Psoas muscle (tissue), 8 donors: ENCODE measurements around the gene IFITM2. TPM values are rescaled to one million over a fixed set of nuclear protein-coding genes. Genes with fewer than 3 reads are reported as not detected.
"Not testable (repeated sequence)": the region's sequence is repeated elsewhere in the genome, so short reads cannot be mapped to it uniquely, and the experiment has no call there.

ENCODE experiments used
- ATAC-seq, 4 donors: fragments of 200-7000 bp; cut with Tn5 transposase; one replicate each; pipeline ENCODE4 v1.9.1; 2020; ENCODE audit warnings: moderate library complexity in 3 of 4, mild to moderate bottlenecking in 2 of 4
- DNase-seq, 2 donors: peaks; one replicate each; pipeline ENCODE4 v3.0.0-alpha.2; 2020
- H3K27ac ChIP-seq: fragments of 200-600 bp; one replicate; pipeline ENCODE4 v1.8.0; 2022
- H3K27me3 ChIP-seq, 3 donors: fragments of 200-600 bp in 1 of 3; one replicate each; pipeline versions ENCODE4 v1.6.1 to v1.8.0; 2013 to 2022; ENCODE audit warnings: low read length in 2 of 3, mild to moderate bottlenecking in 2 of 3, moderate library complexity in 1 of 3; ENCODE audit not compliant: insufficient read depth in 3 of 3
- H3K36me3 ChIP-seq, 2 donors: fragments of 200-600 bp in 1 of 2; one replicate each; pipeline versions ENCODE4 v1.6.1 to v1.8.0; 2013 to 2022; ENCODE audit warnings: low read depth in 1 of 2, mild to moderate bottlenecking in 1 of 2, moderate library complexity in 1 of 2; ENCODE audit not compliant: insufficient read depth in 1 of 2
- H3K4me1 ChIP-seq: fragments of 200-600 bp; one replicate; pipeline ENCODE4 v1.8.0; 2022
- H3K4me3 ChIP-seq: fragments of 200-600 bp; one replicate; pipeline ENCODE4 v1.8.0; 2022; ENCODE audit warnings: mild to moderate bottlenecking
- H3K9me3 ChIP-seq: fragments of 200-600 bp; one replicate; pipeline ENCODE4 v1.8.0; 2022
- WGBS, 3 donors: extraction: QIAGEN DNeasy Blood & Tissue Kit; methylation state at CpG; one replicate each; pipeline versions ENCODE4 v1.1.6 to v1.1.7; 2013; 5-methylcytosine and 5-hydroxymethylcytosine counted together
- intact Hi-C, 2 donors: fragments of 100-400 bp; cut with DNase I; formaldehyde crosslinking; loops; one replicate each; pipeline versions ENCODE4 v1.11.0 to v1.14.2; 2022
- polyA plus RNA-seq, 3 donors: library from polyadenylated mRNA; stranded (reverse); fragments of 200-250 nt; gene quantifications; one replicate each; pipeline ENCODE4 v1.2.3, GENCODE V29; 2013
- total RNA-seq, 4 donors: library from RNA; stranded (reverse); fragmentation: NEBNext Ultra II Directional in 2 of 4; extraction: Animal tissue kit (Norgen Biotek cat#: 25700) in 2 of 4; gene quantifications; one replicate each; pipeline versions ENCODE4 v1.2.1 to v1.2.4, GENCODE V29; 2021 to 2023
- TF ChIP-seq, protein P1 (sequence below): fragments of 200-600 bp; IDR thresholded peaks from one replicate; pipeline ENCODE4 v1.8.0; 2022; ENCODE audit warnings: antibody characterized with exemption
- donor health status: healthy with polysubstance abuse.
- donor health status: DM: no; HTN: no; CAD: no; lungs with moderate emphysema.
- donor health status: Bipolar disorder and iron deficiency.
- donor health status: healthy.
- donor health status: DM: yes; HTN: yes; CAD: no.
- donor health status: DM: no; HTN: no; CAD: no.
- donor health status: DM: no; HTN: no; CAD: no.
- donor health status: DM: yes; HTN: yes; CAD: no.

The IFITM2 gene
- total and polyA plus RNA-seq, 7 donors: 109 to 371 (median 138) TPM

DNA sequence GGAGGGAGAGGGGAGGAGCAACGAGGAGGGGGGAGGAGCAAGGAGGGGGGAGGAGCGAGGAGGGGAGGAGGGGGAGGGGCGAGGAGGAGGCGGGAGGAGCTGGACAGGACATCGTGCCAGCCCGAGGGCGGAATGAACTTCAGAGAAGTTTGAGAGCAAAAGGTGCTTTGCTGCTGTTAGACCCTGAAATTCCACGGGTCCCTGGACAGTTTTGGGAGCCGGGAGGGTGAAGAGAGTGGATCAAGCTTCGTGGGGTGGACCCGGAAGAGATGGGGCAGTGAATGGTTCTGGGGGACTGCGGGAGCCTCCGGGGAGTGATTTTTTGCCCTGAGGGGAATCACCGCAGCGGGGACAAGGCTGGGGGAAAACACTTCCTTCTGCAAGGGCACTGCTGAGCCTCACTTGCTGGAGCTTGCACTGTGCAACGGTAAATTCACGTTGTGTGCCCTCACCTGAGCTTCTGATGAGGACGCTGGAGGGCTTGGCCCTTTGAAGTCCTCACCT lies 40.1 kb upstream of the IFITM2 start:
- H3K27me3 ChIP-seq: peaks cover 0 to 25% (median 0%) of the 10 kb centered on the region in 3 donors
- DNase-seq (peak in 1 of 2 donors; percentile 51), ATAC-seq (peak; percentile 11 to 42 (median 30))
- H3K4me1 ChIP-seq: no peaks in the 10 kb centered on the region
- TF ChIP-seq, protein P1, sequence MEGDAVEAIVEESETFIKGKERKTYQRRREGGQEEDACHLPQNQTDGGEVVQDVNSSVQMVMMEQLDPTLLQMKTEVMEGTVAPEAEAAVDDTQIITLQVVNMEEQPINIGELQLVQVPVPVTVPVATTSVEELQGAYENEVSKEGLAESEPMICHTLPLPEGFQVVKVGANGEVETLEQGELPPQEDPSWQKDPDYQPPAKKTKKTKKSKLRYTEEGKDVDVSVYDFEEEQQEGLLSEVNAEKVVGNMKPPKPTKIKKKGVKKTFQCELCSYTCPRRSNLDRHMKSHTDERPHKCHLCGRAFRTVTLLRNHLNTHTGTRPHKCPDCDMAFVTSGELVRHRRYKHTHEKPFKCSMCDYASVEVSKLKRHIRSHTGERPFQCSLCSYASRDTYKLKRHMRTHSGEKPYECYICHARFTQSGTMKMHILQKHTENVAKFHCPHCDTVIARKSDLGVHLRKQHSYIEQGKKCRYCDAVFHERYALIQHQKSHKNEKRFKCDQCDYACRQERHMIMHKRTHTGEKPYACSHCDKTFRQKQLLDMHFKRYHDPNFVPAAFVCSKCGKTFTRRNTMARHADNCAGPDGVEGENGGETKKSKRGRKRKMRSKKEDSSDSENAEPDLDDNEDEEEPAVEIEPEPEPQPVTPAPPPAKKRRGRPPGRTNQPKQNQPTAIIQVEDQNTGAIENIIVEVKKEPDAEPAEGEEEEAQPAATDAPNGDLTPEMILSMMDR: no peak
- H3K36me3 ChIP-seq: no peaks in the 10 kb centered on the region
- H3K27ac ChIP-seq: peak overlapping the region; percentile 23
- intact Hi-C loops: no loop called here
- WGBS, 3 donors: 42 to 64% (median 57%) methylated on average over 16 to 17 of the region's 18 CpGs
- peak overlapping the region; percentile 32 for H3K4me3 ChIP-seq
- H3K9me3 ChIP-seq: peaks cover 3% of the 10 kb centered on the region

- intact Hi-C loops, H3K9me3 ChIP-seq, H3K36me3 ChIP-seq, H3K4me1 ChIP-seq: not testable (repeated sequence)
- ATAC-seq (peak; percentile 49 to 79 (median 72)), DNase-seq (peak in 1 of 2 donors; percentile 78)
- peak overlapping the region; percentile 21 for H3K4me3 ChIP-seq
- WGBS, 3 donors: 39 to 42% (median 41%) methylated on average over 16 of the region's 16 CpGs
- peaks cover 0 to 25% (median 3%) of the 10 kb centered on the region in 3 donors for H3K27me3 ChIP-seq
- H3K27ac ChIP-seq: peak overlapping the region; percentile 50
Measured at GRCh38 chr11:268716-269145, 38.9 kb upstream of the IFITM2 start.

DNA sequence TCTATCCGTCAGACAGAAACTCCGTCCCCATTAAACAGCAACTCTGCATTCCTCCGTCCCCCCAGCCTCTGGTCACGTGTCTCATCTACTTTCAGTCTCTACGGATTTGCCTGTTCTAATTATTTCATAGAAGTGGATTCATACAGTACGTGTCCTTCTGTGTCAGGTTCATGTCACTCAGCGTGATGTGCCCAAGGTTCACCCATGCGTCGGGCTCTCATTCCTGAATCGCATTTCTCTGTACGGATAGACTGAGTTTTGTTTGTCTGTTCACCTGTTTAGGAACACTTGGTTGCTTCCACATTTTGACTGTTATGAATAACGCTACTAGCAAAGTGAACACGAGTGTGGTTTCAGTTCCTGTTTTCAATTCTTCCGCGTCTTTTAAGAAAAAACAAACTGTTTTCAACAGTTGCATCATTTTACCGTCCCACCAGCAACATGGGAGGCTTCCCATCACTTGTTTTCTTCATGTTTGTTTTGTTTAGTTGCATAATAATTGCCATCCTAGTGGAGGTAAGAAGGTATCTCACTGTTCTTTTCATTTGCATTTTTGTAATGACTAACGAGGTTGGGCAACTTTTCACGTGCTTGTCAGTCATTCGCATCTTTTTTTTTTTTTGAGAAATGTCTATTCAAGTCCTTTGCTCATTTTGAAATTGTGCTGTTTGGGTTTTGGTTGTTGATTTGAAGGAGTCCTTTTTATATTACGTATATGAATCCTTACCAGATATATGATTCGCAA lies 38.3 kb upstream of the IFITM2 start:
- no peaks in the 10 kb centered on the region for H3K36me3 ChIP-seq
- H3K4me3 ChIP-seq: peak overlapping the region; percentile 21
- intact Hi-C loops: no loop called here
- peaks cover 0 to 25% (median 3%) of the 10 kb centered on the region in 3 donors for H3K27me3 ChIP-seq
- peaks cover 3% of the 10 kb centered on the region for H3K9me3 ChIP-seq
- ATAC-seq (peak in 2 of 4 donors; percentile 36 to 58), DNase-seq (peak in 1 of 2 donors; percentile 51)
- 46 to 49% (median 49%) methylated on average over 21 of the region's 21 CpGs for WGBS, 3 donors
- TF ChIP-seq, protein P1: no peak
- H3K4me1 ChIP-seq: no peaks in the 10 kb centered on the region
- H3K27ac ChIP-seq: peak overlapping the region; percentile 50

DNA sequence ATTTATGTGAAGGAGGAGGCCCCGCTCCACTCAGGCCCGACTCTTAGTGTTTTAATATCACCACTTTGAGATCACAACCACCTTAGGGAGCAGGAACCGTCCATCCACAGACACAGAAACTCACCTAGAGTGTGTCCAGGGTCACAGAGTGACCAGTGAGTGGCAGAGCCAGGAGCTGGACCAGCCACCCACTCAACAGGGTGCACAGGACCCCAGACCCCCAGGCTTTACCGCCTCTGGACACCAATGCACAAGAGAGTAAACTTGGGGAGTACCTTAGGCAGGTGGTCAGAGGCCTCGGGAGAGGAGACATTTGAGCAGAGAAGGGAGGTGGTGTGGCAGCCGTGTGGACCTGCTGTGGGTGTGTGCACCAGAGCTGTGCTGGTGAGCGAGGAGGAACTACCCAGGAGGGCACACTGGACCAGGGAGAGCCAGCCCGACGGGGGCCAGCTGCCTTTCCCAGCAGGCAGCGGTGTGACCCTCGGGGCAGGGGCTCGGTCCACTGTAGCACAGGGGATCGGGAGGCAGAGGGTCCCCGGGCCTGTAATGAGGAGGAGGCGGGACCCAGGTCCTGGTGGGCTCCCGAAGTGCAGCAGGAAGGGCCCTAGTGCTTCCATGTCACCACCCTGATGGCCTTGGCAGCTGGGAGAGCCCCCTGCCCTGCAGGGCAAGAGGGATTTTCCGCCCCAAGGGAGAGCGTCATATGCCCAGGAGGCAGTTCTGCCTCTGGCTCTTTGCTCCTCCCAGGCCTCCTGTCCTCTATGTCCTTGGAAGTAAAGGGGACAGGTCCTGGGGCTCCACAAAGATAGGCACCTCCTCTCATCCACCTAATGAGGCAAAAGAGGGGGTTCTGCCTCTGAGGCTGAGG lies 36.9 kb upstream of the IFITM2 start:
- Histone ChIP-seq H3K4me1 (no peaks in the 10 kb centered on the region), H3K36me3 (no peaks in the 10 kb centered on the region), H3K4me3 (no peak overlapping the region), H3K27ac (no peak overlapping the region), H3K27me3 (peaks cover 0 to 25% (median 3%) of the 10 kb centered on the region in 3 donors), H3K9me3 (peaks cover 3% of the 10 kb centered on the region)
- peak in 1 of 4 donors; percentile 15 for ATAC-seq
- TF ChIP-seq, protein P1: no peak
- WGBS, 3 donors: 65 to 79% (median 75%) methylated on average over 16 to 18 of the region's 18 CpGs
- no peak for DNase-seq
- intact Hi-C loops: no loop called here

- Histone ChIP-seq H3K9me3 (no peaks in the 10 kb centered on the region), H3K27ac (no peak overlapping the region), H3K36me3 (no peaks in the 10 kb centered on the region), H3K4me1 (no peaks in the 10 kb centered on the region), H3K4me3 (no peak overlapping the region), H3K27me3 (peaks cover 0 to 25% (median 3%) of the 10 kb centered on the region in 3 donors)
- TF ChIP-seq, protein P1: no peak
- intact Hi-C loops: no loop called here
- 69 to 77% (median 73%) methylated on average over 8 of the region's 8 CpGs for WGBS, 3 donors
- no peak for ATAC-seq
- DNase-seq: no peak
Measured at GRCh38 chr11:271319-271715, 36.3 kb upstream of the IFITM2 start.
